Iris pigment epithelial cell (primary cell): ENCODE measurements around the gene MSANTD3.
"Not testable (repeated sequence)": the region's sequence is repeated elsewhere in the genome, so short reads cannot be mapped to it uniquely, and the experiment has no call there.

ENCODE experiments used
- DNase-seq: peaks from one replicate; pipeline ENCODE4 v3.0.0-alpha.2; 2011; ENCODE audit warnings: low read depth

The MSANTD3 gene, protein sequence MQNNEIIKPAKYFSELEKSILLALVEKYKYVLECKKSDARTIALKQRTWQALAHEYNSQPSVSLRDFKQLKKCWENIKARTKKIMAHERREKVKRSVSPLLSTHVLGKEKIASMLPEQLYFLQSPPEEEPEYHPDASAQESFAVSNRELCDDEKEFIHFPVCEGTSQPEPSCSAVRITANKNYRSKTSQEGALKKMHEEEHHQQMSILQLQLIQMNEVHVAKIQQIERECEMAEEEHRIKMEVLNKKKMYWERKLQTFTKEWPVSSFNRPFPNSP

DNA sequence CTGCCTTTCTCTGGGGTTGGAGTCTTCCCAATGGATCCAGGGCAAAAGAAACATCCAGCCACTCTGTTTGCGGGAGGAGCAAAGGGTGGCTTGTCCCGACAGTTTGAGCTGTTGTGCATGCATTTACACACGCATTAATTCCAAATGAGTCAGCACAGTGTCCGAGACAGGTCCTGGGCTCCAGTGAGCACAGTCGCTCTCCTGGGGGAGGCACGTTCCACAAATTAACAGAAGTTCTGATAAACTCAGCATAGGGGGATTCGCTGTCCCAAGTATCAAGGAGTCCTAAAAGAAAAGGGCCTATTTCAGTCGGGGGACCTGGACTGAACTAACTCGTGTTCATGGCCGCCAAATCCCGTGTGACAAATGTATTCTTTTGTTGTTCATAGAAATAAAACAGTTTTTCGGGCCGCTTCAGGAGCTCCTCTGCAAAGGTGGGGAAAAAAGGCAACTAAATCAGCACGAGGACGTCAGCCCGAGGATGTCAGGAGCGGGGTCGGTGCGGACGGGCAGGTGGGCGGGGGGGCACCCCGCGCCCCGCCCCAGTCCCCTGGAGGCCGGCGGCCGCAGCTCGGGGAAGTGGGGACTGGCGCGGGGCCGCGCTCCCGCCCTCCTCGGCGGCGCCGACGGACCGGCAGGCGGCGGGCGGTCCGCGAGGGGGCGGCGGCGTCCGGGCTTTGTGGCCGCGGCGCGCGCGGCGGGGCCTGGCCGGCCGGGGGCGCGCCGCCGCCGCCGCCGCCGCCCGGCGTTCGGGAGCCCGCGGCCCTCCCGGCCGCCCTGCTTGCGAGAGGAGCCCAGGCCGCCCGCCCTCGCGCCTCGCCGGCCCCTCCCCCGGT, at the start of gene MSANTD3:
Gene MSANTD3 (plus strand): TSS at position 614 of the 836 bp plus-strand sequence. CDS start 14,796 bp downstream, outside the sequence.
- peak; percentile 69 for DNase-seq

DNA sequence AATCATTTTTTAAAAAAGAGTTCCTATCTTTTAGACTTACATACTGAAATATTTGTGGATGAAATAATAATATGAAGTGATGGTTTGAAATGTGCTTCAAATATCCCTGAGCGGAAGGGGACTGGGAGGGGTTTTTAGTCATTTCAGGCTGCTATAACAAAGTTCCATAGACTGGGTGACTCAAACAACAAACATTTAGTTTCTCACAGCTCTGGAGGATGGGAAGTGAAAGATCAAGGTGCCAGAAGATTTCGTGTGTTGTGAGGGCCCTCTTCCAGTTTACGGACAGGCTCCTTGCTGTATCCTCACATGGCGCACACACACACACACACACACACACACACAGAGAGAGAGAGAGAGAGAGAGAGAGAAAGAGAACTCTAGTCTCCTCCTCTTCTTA, 47.1 kb upstream of the MSANTD3 start:
- DNase-seq, result peak; percentile 89

DNA sequence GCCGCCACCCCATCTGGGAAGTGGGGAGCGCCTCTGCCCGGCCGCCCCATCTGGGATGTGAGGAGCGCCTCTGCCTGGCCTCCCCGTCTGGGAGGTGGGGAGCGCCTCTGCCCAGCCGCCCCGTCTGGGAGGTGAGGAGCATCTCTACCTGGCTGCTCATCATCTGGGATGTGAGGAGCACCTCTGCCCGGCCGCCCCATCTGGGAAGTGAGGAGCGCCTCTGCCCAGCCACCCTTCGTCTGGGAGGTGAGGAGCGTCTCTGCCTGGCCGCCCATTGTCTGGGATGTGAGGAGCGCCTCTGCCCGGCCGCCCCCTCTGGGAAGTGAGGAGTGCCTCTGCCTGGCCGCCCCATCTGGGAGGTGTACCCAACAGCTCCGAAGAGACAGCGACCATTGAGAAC, 34.0 kb upstream of the MSANTD3 start:
- DNase-seq, result not testable (repeated sequence)

DNA sequence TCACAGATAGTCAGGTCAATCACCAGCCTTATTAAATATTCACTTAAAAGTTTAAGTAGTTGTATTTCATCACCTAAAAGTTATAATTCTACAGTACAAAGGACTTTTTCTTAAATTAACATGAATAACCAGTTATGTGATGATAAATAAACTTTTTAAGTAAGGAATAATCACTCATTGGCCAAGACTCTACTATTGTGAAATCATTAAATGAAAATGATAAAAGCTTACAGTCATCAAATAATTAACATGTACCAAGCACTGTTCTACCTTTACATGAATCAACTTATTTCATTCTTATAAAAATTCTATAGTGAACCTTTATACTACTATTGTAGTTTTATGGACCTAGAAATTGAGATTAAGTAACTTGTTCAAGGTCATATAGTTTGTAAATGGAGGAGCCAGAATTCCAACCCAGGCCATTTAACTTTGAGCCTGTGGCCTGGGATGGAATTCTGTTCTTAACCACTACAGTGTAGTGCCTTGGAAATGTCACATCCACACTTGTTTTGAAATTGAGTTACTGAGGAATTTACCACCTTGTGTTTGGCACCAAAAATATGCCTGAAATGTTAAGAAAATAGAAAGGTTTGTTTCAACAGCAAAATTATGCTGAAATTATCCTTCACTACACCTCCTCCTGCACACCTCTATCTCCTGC, 32.8 kb upstream of the MSANTD3 start:
- no peak for DNase-seq

DNA sequence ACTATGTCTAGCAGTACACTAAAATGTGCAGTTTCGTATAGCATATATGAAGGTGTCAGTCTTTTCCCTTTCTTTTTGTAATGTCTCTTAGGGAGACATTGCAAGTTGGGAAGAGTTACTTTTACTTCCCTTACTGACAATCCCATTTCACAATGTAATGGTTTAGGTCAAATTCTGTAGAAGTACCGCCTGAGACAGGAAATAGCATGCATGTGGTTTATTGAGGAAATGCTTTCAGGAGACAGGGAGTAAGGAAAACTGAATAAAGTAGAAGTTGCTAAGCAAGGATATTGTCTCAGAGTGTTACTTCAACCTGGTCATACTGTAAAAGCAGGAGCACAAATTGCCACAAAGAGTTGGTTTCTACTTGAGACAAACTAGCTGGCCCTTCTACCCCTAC, 32.1 kb upstream of the MSANTD3 start:
- peak; percentile 62 for DNase-seq

DNA sequence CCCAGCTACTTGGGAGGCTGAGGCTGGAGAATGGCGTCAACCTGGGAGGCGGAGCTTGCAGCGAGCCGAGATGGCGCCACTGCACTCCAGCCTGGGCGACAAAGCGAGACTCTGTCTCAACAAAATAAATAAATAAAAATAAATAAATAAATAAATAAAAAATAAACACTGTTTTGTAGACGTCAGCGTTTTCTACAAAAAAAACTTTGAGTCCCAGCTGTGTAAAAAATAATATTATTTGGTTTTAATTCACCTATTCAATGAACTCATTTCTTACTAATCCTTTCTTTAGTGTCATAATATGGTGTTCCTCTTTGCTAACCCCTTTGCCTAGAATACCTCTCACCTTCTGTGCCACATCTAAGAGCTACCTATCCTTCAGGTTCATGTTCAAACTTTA, 30.2 kb upstream of the MSANTD3 start:
- DNase-seq, result no peak

DNA sequence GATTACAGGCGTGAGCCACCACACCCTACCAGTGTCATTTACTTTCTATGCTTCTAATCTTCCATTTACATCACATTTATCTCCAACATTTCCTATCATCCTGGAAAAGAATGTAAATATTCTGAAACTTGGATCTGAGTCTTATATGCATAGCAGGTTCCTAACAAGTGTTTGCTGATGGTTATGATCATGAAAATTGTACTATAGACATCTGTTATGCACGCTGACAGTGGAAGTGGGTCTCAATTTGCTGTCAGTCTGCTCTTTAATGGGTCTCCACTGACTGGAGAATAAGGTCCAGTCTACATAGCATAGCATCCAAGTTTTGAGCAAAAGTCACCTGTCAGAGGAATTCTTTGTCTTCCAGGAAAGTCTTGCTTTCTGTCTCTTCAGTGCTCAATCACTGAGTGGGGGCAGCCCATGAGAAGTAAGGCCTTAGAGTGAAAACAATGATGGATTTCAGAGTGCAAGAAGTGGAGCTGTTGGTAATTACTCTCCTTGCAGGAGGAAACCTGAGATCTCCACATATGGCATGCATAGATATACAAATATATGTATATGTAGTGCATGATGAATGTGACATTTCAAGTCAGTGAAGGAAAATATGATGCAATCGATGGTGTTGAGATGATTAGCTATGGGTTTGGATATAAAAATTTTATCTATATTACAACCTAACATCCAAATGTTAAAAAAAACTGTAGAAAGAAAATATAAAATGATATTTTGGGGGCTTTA, 29.2 kb upstream of the MSANTD3 start:
- no peak for DNase-seq

DNA sequence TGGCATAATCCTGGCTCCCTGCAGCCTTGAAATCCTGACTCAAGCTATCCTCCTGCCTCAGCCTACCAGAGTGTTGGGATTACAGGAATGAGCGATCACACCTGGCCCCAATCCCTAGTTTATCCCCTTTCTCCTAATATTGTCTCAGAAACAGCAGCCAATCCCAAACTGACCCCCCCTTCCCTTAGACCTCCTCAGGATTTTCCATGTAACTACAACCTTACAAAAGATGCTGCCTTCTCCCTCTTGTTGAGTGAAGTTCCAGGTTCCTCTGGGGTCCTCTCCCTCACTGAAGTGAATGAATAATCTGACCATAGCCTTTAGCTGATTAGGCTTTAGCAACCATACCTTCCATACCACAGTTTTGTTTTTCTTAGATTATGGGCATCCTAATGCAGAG, 25.9 kb upstream of the MSANTD3 start:
- DNase-seq, result no peak

DNA sequence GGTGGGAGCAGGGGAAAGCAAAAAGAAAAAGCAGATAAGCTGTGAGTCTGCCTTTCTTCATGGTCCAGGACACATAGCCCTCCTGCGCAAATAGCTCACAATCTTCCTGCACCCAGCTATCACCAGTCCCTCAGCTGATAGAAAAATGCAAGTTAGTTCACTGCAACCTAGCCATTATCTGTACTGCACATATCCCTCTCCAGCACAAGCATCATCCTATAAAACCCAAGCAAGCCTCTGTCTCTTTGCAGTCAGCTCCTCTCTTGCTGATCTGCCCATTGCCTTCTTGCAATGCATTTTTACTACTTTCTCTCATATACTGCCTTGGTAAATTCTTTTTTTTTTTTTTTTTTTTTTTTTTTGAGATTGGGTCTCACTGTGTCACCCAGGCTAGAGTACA, 20.0 kb upstream of the MSANTD3 start:
- DNase-seq, result no peak

DNA sequence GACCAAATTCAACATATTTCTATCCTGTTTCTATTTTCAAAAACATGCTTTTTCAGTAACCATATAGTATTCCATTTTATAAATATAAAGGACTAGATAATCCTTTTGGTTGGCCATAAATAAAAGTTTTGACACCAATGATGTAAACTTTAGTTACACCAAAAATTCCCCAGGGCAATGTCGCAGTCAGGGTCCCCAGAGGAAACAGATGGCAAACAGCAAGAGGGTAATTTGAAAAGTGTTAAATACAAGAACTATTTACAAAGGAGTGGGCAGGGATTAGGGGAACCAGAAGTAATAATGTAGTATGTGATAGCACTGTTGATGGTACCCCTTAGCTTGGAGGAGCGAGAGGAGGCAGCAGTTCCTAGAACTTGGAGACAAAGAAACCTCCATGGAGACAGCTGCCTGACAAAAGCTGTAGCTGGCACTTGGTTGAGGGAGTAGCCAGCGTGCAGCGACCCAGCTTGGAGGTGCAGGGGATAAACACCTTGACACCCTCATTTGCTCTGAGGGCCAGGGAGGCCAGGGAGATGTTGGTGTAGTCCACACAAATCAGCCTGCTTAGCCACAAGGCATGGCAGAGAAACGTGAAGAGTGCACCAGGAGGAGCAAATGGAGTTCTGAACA, 18.3 kb upstream of the MSANTD3 start:
- DNase-seq, result no peak

DNA sequence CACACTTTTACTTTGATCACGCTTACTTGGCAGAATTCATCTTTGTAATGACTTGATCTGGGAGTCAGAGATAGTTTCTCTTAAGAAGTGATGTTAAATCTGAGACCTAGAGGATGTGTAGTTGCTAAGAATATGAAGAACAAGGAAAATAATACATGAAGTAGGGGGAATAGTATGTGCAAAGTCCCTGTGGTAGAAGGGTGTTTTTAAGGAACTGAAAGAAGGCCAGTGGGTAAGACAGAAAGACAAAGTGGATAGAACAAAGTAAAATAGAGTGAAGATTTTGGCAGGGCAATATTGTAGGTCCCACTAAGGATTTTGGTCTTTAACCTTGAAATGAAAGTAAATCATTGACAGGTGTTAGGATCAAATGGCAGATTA, 17.8 kb upstream of the MSANTD3 start:
- DNase-seq, result no peak

DNA sequence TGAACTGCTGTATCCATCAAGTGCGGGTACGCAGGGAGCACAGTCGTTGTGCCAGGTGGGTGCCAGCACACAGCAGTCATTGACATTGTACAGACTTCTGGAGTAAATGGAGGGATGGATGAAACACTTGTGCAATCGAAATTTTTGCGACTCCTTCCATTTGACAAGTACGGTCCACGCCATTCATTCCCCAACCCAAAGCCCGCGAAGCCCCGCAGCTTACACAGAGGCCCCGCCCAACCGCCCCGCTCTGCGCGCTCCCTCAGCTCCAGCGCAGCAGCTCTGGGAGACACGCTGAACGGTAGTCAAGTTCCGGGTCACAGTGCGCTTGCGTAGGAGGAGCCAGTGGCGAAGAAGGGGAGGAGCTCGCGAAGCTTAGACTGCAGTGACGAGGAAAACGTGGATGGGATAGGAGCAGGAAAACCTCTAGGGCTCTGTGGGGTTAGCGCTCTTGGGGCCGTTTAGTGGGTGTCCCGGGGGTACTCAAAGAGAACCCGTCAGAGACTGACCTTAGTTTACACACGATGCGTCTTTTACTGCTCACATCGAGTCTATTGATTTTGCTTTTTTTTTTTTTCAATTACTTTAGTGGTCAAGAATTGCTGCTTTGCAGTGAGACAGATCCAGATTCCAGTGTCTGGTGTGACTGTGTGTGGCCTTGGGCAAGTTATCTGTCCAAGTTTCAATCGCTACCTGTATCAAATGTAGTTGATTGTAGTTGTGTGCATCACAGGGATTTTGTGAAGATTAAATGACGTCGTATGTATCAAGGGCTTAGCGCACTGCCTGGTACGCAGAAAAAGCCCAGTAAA, 15.3 kb upstream of the MSANTD3 start:
- peak; percentile 94 for DNase-seq

DNA sequence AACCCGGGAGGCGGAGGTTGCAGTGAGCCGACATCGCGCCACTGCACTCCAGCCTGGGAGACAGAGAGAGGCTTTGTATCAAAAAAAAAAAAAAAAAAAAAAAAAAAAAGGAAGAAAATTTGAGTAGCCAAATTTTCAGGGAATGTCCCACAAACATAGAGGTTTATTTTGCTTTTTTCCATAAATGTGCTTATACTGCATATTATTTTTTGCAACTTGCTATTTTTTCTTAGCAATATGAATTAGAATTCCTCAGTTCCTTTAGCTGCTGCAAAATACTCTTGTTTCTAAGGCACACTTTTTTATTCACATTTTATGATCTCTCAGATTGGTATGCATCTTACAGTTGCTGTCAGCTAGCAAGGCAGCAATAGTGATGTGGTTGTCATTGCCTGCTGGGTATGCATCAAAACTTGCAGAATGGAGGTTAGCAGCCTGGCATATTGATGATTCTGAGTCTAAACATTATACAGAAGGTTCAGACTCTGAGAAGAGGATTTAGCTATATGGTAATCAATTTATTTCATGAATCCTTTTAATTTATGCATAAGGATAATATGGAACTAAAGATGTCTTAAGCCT, 13.0 kb upstream of the MSANTD3 start:
- no peak for DNase-seq

DNA sequence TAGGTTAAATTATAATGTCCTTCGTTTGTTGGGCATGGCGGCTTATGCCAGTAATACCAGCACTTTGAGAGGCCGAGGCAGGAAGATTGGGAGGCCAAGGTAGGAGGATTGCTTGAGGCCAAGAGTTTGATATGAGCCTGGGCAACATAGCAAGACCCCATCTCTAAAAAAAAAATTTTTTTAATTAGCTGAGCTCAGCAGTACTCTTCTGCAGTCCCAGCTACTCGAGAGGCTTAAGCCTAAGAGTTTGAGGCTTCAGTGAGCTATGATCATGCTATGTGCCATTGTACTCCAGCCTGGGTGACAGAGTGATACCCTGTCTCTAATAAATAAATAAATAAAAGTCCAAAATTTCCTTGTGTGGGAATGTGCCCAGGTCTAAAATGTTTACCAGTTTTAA, 9.1 kb upstream of the MSANTD3 start:
- DNase-seq, result no peak

DNA sequence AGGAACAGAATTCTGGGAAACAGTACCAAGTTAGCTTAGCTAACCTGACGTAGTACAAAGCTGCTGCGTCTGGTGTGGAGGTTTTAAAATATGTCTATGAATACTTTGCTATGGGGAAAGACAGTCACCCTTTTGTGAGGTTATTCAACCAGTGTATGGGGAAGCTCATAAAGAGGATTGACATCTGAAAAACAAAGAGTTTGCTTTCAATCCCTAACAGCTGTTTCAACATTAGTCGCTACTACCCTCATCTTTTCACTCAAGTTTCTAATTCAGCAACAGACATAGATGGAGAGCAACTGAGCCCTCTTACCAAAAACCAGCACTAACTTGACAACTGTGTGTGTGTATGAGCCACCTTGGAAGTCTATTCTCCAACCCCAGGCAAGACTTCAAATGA, 7.8 kb upstream of the MSANTD3 start:
- no peak for DNase-seq

DNA sequence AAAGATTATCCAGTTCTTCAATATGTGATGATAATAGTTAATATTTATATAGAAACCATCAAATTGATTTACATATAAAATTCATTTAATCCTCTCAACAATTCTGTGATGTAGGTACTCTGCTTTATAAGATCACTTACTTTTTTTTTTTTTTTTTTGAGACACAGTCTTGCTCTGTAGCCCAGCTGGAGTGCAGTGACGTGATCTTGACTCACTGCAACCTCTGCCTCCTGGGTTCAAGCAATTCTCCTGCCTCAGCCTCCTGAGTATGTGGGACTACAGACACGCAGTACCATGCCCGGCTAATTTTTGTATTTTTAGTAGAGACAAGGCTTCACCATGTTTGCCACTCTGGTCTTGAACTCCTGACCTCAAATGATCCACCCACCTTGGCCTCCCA, 5.8 kb upstream of the MSANTD3 start:
- not testable (repeated sequence) for DNase-seq

DNA sequence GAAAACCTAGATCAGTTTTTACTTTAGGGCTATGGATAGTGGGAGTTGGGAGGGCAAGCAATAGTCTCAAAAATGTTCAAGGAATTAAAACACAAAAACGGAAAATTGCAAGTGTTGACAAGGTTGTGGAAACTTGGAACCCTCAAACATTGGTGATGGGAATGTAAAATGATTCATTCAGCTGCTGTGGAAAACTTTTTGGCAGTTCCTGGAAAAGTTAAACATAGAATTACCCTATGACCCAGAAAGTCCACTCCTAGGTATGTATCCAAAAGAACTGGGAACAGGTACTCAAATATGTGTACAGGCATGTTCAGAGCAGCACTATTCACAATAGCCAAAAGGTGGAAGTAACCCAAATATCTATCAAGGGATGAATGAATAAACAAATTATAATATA, 1.2 kb upstream of the MSANTD3 start:
- no peak for DNase-seq

DNA sequence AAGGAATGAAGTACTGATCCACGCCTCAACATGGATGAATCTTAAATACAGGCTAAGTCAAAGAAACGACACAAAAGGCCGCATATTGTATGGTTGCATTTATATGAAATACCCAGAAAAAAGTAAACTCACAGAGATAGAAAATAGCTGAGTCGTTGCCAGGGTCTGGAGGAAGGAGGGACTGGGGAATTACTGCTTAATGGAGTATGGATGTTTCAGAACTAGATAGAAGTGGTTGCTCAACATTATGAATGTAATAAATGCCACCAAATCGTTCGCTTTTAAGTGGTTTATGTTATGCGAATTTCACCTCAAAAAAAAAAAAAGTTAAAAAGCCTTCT, 784 bp upstream of the MSANTD3 start:
- peak; percentile 50 for DNase-seq

DNA sequence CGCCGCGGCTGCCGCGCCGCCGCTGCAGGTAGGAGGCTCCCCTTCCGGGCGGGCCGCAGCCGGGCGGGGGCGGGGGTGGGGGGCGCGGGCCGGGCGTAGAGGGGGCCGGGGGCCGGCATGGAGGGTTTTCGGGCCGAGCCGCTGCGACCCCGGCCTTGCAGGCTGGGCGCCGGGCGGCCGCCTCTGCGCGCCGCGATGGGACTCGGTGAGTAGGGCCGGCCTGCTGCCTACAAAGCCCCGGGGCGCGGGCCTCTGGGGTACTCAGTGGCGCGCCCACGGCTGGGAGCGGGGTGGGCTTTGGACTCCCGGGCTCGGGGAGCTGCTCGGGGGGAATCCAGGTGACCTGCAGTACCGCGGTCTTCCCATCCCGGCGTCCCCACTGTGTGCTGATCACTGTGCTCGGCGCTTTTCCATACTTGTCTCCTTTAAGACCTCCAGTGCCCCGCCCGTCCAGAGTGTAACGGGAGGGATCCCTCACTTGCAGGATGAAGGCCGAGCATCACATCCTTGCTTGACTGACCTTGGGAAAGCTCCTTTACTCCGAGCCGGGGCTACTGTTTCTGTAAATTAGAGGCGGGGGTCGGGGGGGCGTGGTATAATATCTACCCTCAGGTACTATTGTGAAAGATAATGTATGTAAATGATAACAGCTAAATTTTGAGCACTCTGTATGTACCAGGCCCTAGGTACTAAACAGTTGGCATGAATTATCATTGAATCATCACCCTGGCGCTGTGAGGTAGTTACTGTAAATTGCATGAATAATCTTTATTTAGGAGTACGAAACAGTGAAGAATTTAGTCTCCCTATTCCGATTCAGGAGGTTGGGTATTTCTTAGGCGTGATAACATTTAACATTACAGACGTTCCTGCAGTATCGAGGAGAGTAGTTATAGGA, 672 bp downstream of the MSANTD3 start:
- DNase-seq, result peak; percentile 63
